ENCODE measurements around the gene FASTKD2.

- no peak for TF ChIP-seq ZNF423 (tag by site-specific recombination; IDR thresholded peaks at IDR 0.05)
- TF ChIP-seq ZNF302 (tag by site-specific recombination; IDR thresholded peaks at IDR 0.05; ENCODE audit: low read depth), result no peak
- TF ChIP-seq CTCF (tag by site-specific recombination; IDR thresholded peaks at IDR 0.05), result no peak
- TF ChIP-seq BCL11B (tag by site-specific recombination; IDR thresholded peaks at IDR 0.05; ENCODE audit: low read depth), result no peak
- no peak for TF ChIP-seq ZNF704 (tag by site-specific recombination; IDR thresholded peaks at IDR 0.05)
- TF ChIP-seq WT1 (tag by site-specific recombination; IDR thresholded peaks at IDR 0.05), result no peak
- no peak for TF ChIP-seq KLF16 (tag by site-specific recombination; IDR thresholded peaks at IDR 0.05)
- TF ChIP-seq ZNF792 (tag by site-specific recombination; IDR thresholded peaks at IDR 0.05), result no peak
- no peak for TF ChIP-seq ZNF514 (tag by site-specific recombination; IDR thresholded peaks at IDR 0.05)
- TF ChIP-seq TCF7L2 (IDR thresholded peaks at IDR 0.05; ENCODE audit: borderline replicate concordance, low read depth, low read length), result no peak
- TF ChIP-seq ZNF274 (IDR thresholded peaks at IDR 0.05; ENCODE audit: low read length), result no peak
- no peak for TF ChIP-seq ZNF274 (tag by site-specific recombination; IDR thresholded peaks at IDR 0.05; ENCODE audit: borderline replicate concordance)
- TF ChIP-seq REST (tag by site-specific recombination; IDR thresholded peaks at IDR 0.05), result no peak
- TF ChIP-seq ZBTB7A (tag by site-specific recombination; IDR thresholded peaks at IDR 0.05; ENCODE audit: low read depth), result no peak
Measured at GRCh38 chr2:206723288-206723687, 42.1 kb upstream of the FASTKD2 start.
